SK-N-SH (cell line): ENCODE measurements around the gene EDN2. TPM values are rescaled to one million over a fixed set of nuclear protein-coding genes. Genes with fewer than 3 reads are reported as not detected.

ENCODE experiments used
- CTCF ChIA-PET: fragments of 300-600, 350-600 bp; formaldehyde crosslinking; extraction: SDS; loops from one replicate; lab custom pipeline; 2021; lab: Yijun Ruan, JAX
- POLR2A ChIA-PET: fragments of 350-600 bp; sonication (Branson Sonifier 250); formaldehyde crosslinking; extraction: SDS; loops from one replicate; lab custom pipeline; 2020; ENCODE audit warnings: antibody characterized with exemption, inconsistent platforms; lab: Yijun Ruan, JAX
- DNase-seq: peaks from one replicate; pipeline ENCODE4 v3.0.0; 2012
- H2AFZ ChIP-seq: fragments of 200-600 bp; sonication (generic); 2 replicates; pipeline ENCODE4 v1.8.1; 2016; ENCODE audit warnings: antibody characterized with exemption, mild to moderate bottlenecking, low read depth
- H3F3A ChIP-seq: fragments of 200-600 bp; sonication (generic); replicated peaks from 2 replicates; pipeline ENCODE3; 2016; ENCODE audit warnings: antibody characterized with exemption, mild to moderate bottlenecking; ENCODE audit not compliant: insufficient read depth
- H3K27ac ChIP-seq, 2 experiments: fragments of 200-500 bp in 1 of 2; fragments of 200-600 bp in 1 of 2; sonication (Bioruptor generic) in 1 of 2; sonication (generic), shearing (Covaris generic) in 1 of 2; 2 replicates each; pipeline versions ENCODE4 v1.5.1 to v1.6.1; 2014 to 2016; ENCODE audit warnings: low read depth in 2 of 2, inconsistent platforms in 1 of 2, low read length in 1 of 2, mild to moderate bottlenecking in 1 of 2, mixed read lengths in 1 of 2
- H3K27me3 ChIP-seq: fragments of 200-600 bp; sonication (generic), shearing (Covaris generic); 2 replicates; pipeline ENCODE4 v1.6.1; 2016; ENCODE audit warnings: mixed run types; ENCODE audit not compliant: insufficient read depth
- H3K36me3 ChIP-seq, 2 experiments: fragments of 200-500 bp in 1 of 2; fragments of 200-600 bp in 1 of 2; sonication (Bioruptor generic) in 1 of 2; sonication (generic) in 1 of 2; replicated peaks in 1 of 2; 2 replicates each; pipeline versions ENCODE3 to v1.5.1; 2014 to 2016; ENCODE audit warnings: low read length in 1 of 2, mild to moderate bottlenecking in 1 of 2; ENCODE audit not compliant: insufficient read depth in 2 of 2, control insufficient read depth in 1 of 2
- H3K4me1 ChIP-seq, 2 experiments: fragments of 200-500 bp in 1 of 2; fragments of 200-600 bp in 1 of 2; sonication (Bioruptor generic) in 1 of 2; sonication (generic), shearing (Covaris generic) in 1 of 2; 2 replicates each; pipeline versions ENCODE4 v1.5.1 to v1.6.1; 2014 to 2016; ENCODE audit warnings: low read depth in 1 of 2, low read length in 1 of 2, mixed run types in 1 of 2; ENCODE audit not compliant: insufficient read depth in 2 of 2, control insufficient read depth in 1 of 2
- H3K4me2 ChIP-seq: fragments of 200-600 bp; sonication (generic), shearing (Covaris generic); 2 replicates; pipeline ENCODE4 v1.6.1; 2017; ENCODE audit warnings: mixed run types
- H3K4me3 ChIP-seq, 2 experiments: fragments of 200-500 bp in 1 of 2; fragments of 200-600 bp in 1 of 2; sonication (Bioruptor generic) in 1 of 2; sonication (generic), shearing (Covaris generic) in 1 of 2; 2 replicates each; pipeline versions ENCODE4 v1.5.1 to v1.8.1; 2014 to 2016; ENCODE audit warnings: low read depth in 2 of 2, inconsistent platforms in 1 of 2, low read length in 1 of 2, mild to moderate bottlenecking in 1 of 2, mixed read lengths in 1 of 2, moderate library complexity in 1 of 2
- H3K79me2 ChIP-seq: fragments of 200-600 bp; sonication (generic); 2 replicates; pipeline ENCODE4 v1.8.1; 2017; ENCODE audit warnings: mild to moderate bottlenecking; ENCODE audit not compliant: insufficient read depth
- H3K9ac ChIP-seq: fragments of 200-600 bp; sonication (generic); 2 replicates; pipeline ENCODE4 v1.6.1; 2017; ENCODE audit warnings: mixed run types
- H3K9me2 ChIP-seq: fragments of 200-600 bp; sonication (generic); 2 replicates; pipeline ENCODE4 v1.6.1; 2017; ENCODE audit warnings: mixed run types
- H3K9me3 ChIP-seq: fragments of 200-600 bp; sonication (generic); 2 replicates; pipeline ENCODE4 v1.6.1; 2017; ENCODE audit warnings: mixed run types, mild to moderate bottlenecking, moderate library complexity
- H4K20me1 ChIP-seq: fragments of 200-600 bp; sonication (generic); 2 replicates; pipeline ENCODE4 v1.6.1; 2017; ENCODE audit warnings: mild to moderate bottlenecking, mixed run types; ENCODE audit not compliant: insufficient read depth
- EZH2phosphoT487 ChIP-seq: fragments of 200-600 bp; sonication (generic); IDR thresholded peaks from 2 replicates; pipeline ENCODE4 v1.6.1; 2017; ENCODE audit warnings: low read depth, mixed run types, mild to moderate bottlenecking, antibody characterized with exemption, moderate library complexity, borderline replicate concordance
- RXRA ChIP-seq: IDR thresholded peaks from 2 replicates; pipeline ENCODE4 v1.4.0; 2012; ENCODE audit warnings: low read depth, mild to moderate bottlenecking, borderline replicate concordance
- SIN3A ChIP-seq: IDR thresholded peaks from 2 replicates; pipeline ENCODE4 v1.6.1; 2012; ENCODE audit warnings: low read depth, mild to moderate bottlenecking, low read length, moderate library complexity, borderline replicate concordance
- TCF12 ChIP-seq: IDR thresholded peaks from 2 replicates; pipeline ENCODE4 v1.4.0; 2012
- WGBS: methylation state at CpG from one replicate; pipeline ENCODE4 v1.1.6; 2017; ENCODE audit warnings: low lambda C conversion rate; 5-methylcytosine and 5-hydroxymethylcytosine counted together
- polyA plus RNA-seq, 3 experiments: library from polyadenylated mRNA; depleted of rRNA; stranded (reverse); fragments of >200 nt; gene quantifications; 2 replicates each; pipeline ENCODE4 v1.2.3, GENCODE V29; 2012
- TF ChIP-seq, protein P1 (sequence below): IDR thresholded peaks from 2 replicates; pipeline ENCODE4 v1.6.1; 2012; ENCODE audit warnings: mild to moderate bottlenecking, low read depth, low read length, moderate library complexity
- TF ChIP-seq, protein P2 (sequence below): IDR thresholded peaks from 2 replicates; pipeline ENCODE4 v1.4.0; 2012; ENCODE audit warnings: low read depth, borderline replicate concordance
- TF ChIP-seq, protein P3 (sequence below): IDR thresholded peaks from 2 replicates; pipeline ENCODE4 v1.4.0; 2012; ENCODE audit warnings: low read depth, borderline replicate concordance
- TF ChIP-seq, protein P4 (sequence below): fragments of 200-600 bp; sonication (generic); IDR thresholded peaks from 2 replicates; pipeline ENCODE4 v1.6.1; 2017; ENCODE audit warnings: antibody characterized with exemption, mild to moderate bottlenecking, moderate library complexity
- TF ChIP-seq, protein P5 (sequence below): IDR thresholded peaks from 2 replicates; pipeline ENCODE4; 2012

Gene EDN2
- polyA plus RNA-seq, 1 of the 3 experiments (the other 2 are of a cell fraction): 0.97 TPM

DNA sequence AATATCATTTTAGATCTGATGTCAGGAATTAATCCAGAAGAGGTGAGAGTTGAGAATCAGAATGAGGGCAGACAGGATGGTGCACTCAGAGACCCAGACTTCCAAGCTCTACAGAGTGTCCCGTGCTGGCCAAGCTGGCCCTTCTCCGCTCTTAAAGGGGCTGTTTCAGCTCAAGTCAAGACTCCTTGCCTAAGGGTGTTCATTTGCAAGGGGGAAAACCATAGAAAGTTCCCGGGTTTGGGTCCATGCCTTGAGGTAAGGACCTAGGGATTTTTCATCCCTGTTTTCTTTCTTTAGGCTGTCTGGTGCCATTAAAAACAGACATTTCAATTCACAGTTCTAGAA lies 47.5 kb downstream of the EDN2 start:
- CTCF ChIA-PET: interaction anchor here (0.9 to 6.5 kb wide), 5 partner anchors 8 to 101 kb away, joined by 3 to 64 read pairs (median 12); no protein-coding TSS in a partner anchor
- TF ChIP-seq TCF12: no peak

DNA sequence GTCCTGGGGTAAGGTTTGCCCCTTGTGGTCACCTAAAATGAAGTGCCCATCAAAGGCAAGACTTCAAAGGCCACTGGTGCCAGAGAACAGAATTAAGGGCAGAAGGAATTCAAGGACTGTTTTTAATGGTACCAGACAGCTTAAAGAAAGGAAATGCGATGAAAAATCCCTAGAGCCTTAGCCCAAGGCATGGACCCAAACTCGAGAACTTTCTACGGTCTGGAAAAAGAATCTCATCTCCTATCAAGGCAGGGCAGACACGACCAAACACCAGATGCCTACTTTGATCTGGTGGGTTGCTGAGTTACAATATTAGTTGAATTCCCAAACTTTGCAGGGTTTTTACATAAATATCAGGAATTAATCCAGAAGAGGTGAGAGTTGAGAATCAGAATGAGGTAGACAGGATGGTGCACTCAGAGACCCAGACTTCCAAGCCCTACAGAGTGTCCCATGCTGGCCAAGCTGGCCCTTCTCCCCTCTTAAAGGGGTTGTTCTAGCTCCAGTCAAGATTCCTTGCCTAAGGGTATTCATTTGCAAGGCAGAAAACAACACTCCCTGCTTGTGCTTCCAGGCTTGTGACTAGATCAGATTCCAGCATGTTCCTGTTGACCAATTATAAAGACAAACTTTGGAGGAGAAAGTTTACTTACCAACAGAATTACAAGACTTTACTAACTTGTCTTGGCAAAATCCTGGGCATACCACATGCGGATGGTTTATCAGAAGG lies 48.0 kb downstream of the EDN2 start:
- WGBS: 76% methylated on average over 5 of the region's 5 CpGs
- no peaks in the 10 kb centered on the region for H3K9me2 ChIP-seq
- peak overlapping the region; percentile 73; the same call in 1 of the 2 replicates for H3K9ac ChIP-seq
- no peaks in the 10 kb centered on the region for H4K20me1 ChIP-seq
- peaks cover 41 to 54% of the 10 kb centered on the region in 2 experiments for H3K4me1 ChIP-seq
- H3K36me3 ChIP-seq: peaks cover 0 to 6% of the 10 kb centered on the region in 2 experiments
- peak overlapping the region; percentile 80 for H3K4me2 ChIP-seq
- peaks cover 84% of the 10 kb centered on the region for H3K79me2 ChIP-seq
- POLR2A ChIA-PET: no interaction called here
- no peak overlapping the region for H2AFZ ChIP-seq
- CTCF ChIA-PET: interaction anchor here (0.6 to 6.5 kb wide), 9 partner anchors 9 to 169 kb away, joined by 3 to 64 read pairs (median 6); no protein-coding TSS in a partner anchor
- no peaks in the 10 kb centered on the region for H3K9me3 ChIP-seq
- H3K4me3 ChIP-seq: peak overlapping the region in 1 of 2 experiments; percentile 49; a peak in 1 of 4 replicates
- peak overlapping the region; percentile 81 to 88 for H3K27ac ChIP-seq
- TF ChIP-seq EZH2phosphoT487 (no peak), SIN3A (no peak), RXRA (no peak)
- TF ChIP-seq, protein P1, sequence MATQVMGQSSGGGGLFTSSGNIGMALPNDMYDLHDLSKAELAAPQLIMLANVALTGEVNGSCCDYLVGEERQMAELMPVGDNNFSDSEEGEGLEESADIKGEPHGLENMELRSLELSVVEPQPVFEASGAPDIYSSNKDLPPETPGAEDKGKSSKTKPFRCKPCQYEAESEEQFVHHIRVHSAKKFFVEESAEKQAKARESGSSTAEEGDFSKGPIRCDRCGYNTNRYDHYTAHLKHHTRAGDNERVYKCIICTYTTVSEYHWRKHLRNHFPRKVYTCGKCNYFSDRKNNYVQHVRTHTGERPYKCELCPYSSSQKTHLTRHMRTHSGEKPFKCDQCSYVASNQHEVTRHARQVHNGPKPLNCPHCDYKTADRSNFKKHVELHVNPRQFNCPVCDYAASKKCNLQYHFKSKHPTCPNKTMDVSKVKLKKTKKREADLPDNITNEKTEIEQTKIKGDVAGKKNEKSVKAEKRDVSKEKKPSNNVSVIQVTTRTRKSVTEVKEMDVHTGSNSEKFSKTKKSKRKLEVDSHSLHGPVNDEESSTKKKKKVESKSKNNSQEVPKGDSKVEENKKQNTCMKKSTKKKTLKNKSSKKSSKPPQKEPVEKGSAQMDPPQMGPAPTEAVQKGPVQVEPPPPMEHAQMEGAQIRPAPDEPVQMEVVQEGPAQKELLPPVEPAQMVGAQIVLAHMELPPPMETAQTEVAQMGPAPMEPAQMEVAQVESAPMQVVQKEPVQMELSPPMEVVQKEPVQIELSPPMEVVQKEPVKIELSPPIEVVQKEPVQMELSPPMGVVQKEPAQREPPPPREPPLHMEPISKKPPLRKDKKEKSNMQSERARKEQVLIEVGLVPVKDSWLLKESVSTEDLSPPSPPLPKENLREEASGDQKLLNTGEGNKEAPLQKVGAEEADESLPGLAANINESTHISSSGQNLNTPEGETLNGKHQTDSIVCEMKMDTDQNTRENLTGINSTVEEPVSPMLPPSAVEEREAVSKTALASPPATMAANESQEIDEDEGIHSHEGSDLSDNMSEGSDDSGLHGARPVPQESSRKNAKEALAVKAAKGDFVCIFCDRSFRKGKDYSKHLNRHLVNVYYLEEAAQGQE: no peak
- TF ChIP-seq, protein P2, sequence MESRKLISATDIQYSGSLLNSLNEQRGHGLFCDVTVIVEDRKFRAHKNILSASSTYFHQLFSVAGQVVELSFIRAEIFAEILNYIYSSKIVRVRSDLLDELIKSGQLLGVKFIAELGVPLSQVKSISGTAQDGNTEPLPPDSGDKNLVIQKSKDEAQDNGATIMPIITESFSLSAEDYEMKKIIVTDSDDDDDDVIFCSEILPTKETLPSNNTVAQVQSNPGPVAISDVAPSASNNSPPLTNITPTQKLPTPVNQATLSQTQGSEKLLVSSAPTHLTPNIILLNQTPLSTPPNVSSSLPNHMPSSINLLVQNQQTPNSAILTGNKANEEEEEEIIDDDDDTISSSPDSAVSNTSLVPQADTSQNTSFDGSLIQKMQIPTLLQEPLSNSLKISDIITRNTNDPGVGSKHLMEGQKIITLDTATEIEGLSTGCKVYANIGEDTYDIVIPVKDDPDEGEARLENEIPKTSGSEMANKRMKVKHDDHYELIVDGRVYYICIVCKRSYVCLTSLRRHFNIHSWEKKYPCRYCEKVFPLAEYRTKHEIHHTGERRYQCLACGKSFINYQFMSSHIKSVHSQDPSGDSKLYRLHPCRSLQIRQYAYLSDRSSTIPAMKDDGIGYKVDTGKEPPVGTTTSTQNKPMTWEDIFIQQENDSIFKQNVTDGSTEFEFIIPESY: no peak
- TF ChIP-seq, protein P3, sequence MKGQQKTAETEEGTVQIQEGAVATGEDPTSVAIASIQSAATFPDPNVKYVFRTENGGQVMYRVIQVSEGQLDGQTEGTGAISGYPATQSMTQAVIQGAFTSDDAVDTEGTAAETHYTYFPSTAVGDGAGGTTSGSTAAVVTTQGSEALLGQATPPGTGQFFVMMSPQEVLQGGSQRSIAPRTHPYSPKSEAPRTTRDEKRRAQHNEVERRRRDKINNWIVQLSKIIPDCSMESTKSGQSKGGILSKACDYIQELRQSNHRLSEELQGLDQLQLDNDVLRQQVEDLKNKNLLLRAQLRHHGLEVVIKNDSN: no peak
- TF ChIP-seq, protein P4, sequence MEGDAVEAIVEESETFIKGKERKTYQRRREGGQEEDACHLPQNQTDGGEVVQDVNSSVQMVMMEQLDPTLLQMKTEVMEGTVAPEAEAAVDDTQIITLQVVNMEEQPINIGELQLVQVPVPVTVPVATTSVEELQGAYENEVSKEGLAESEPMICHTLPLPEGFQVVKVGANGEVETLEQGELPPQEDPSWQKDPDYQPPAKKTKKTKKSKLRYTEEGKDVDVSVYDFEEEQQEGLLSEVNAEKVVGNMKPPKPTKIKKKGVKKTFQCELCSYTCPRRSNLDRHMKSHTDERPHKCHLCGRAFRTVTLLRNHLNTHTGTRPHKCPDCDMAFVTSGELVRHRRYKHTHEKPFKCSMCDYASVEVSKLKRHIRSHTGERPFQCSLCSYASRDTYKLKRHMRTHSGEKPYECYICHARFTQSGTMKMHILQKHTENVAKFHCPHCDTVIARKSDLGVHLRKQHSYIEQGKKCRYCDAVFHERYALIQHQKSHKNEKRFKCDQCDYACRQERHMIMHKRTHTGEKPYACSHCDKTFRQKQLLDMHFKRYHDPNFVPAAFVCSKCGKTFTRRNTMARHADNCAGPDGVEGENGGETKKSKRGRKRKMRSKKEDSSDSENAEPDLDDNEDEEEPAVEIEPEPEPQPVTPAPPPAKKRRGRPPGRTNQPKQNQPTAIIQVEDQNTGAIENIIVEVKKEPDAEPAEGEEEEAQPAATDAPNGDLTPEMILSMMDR: no peak
- TF ChIP-seq, protein P5, sequence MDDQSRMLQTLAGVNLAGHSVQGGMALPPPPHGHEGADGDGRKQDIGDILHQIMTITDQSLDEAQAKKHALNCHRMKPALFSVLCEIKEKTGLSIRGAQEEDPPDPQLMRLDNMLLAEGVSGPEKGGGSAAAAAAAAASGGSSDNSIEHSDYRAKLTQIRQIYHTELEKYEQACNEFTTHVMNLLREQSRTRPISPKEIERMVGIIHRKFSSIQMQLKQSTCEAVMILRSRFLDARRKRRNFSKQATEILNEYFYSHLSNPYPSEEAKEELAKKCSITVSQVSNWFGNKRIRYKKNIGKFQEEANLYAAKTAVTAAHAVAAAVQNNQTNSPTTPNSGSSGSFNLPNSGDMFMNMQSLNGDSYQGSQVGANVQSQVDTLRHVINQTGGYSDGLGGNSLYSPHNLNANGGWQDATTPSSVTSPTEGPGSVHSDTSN: no peak
- no peaks in the 10 kb centered on the region for H3K27me3 ChIP-seq
- no peak for DNase-seq
- H3F3A ChIP-seq: peaks cover 29% of the 10 kb centered on the region

More for the DNA sequence above, 47.5 kb downstream of the EDN2 start:
- POLR2A ChIA-PET: no interaction called here
- Histone ChIP-seq H3K9me2 (no peaks in the 10 kb centered on the region), H3K4me2 (peak overlapping the region; percentile 80), H3K27me3 (no peaks in the 10 kb centered on the region), H3K79me2 (peaks cover 89% of the 10 kb centered on the region), H3K9ac (no peak overlapping the region), H3K36me3 (peaks cover 0 to 7% of the 10 kb centered on the region in 2 experiments), H3K4me1 (peaks cover 38 to 49% of the 10 kb centered on the region in 2 experiments), H3F3A (peaks cover 29% of the 10 kb centered on the region), H2AFZ (no peak overlapping the region), H3K9me3 (no peaks in the 10 kb centered on the region), H3K4me3 (no peak overlapping the region), H3K27ac (peak overlapping the region in 1 of 2 experiments; percentile 88; a peak in 3 of 4 replicates), H4K20me1 (no peaks in the 10 kb centered on the region)
- 94% methylated on average over 3 of the region's 3 CpGs for WGBS
- no peak for DNase-seq
